Astrocyte of the cerebellum (primary cell): Measurements from ENCODE around the gene TNFRSF21.
"Not testable (repeated sequence)": the region's sequence is repeated elsewhere in the genome, so short reads cannot be mapped to it uniquely, and the experiment has no call there.

Experiments
- DNase-seq: peaks from one replicate; pipeline ENCODE4 v3.0.0-alpha.2; 2011; ENCODE audit warnings: low read depth
- H3K4me3 ChIP-seq: 2 replicates; pipeline ENCODE4 v1.5.1; 2011; ENCODE audit warnings: mild to moderate bottlenecking, low read depth, low read length, moderate library complexity
- CTCF ChIP-seq: IDR thresholded peaks from 2 replicates; pipeline ENCODE4 v1.5.1; 2012; ENCODE audit warnings: low read length, low read depth, moderate library complexity, mild to moderate bottlenecking; ENCODE audit errors: missing control alignments
- in situ Hi-C: cut with HindIII; loops from 2 replicates; pipeline ENCODE4 v1.10.0; 2017; ENCODE audit warnings: low sequenced_read_pairs

The TNFRSF21 gene

GRCh38 chr6:47278545-47278944 lies 31.2 kb downstream of the TNFRSF21 start:
- no peak for DNase-seq
- TF ChIP-seq CTCF: no peak
- H3K4me3 ChIP-seq: no peak overlapping the region
- in situ Hi-C loops: no loop called here

DNA sequence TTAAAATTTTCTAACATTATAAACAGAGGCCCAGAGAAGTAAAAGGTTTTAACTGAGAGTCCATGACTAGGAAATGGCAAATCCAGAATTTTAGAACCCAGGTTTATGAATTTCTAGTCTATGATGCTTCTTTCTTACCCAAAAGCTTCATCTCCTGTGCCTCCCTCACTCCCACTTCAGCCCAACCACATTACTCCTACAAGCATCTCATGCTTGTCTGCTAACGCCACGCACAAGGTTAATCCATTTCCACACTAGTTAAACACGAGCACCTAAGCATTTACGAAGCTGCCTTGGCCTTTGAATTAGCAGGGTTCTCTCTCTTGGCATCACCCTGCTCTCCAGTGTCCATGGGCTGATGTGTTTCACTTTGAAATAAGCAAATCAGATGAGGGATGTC lies 32.0 kb downstream of the TNFRSF21 start:
- in situ Hi-C loops: no loop called here
- DNase-seq: no peak
- no peak overlapping the region for H3K4me3 ChIP-seq
- no peak for TF ChIP-seq CTCF

DNA sequence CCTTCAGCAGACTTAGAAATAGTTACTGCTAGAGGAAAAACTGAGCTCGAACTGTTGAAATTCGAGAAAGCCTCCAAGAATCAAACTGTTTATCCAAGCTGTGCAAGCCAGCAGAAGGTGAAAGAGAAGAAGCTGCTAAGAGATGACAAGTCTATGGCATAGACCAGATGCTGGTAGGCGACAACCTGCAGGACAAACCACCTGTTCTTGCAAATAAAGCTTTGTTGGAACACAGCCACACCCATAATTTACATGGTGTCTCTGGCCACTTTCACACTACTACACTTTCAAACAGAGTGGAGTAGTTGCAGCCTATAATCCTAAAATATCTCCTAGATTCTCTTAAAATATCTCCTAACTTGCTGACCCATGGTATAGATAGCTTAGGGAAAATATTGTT lies 33.3 kb downstream of the TNFRSF21 start:
- DNase-seq: no peak
- no peak overlapping the region for H3K4me3 ChIP-seq
- in situ Hi-C loops: no loop called here
- no peak for TF ChIP-seq CTCF

GRCh38 chr6:47275640-47276039 lies 34.1 kb downstream of the TNFRSF21 start:
- TF ChIP-seq CTCF: no peak
- no peak for DNase-seq
- H3K4me3 ChIP-seq: no peak overlapping the region
- in situ Hi-C loops: no loop called here

- in situ Hi-C loops, H3K4me3 ChIP-seq, DNase-seq: not testable (repeated sequence)
These were observed 34.6 kb downstream of the TNFRSF21 start for GRCh38 chr6:47275132-47275531.

- no peak overlapping the region for H3K4me3 ChIP-seq
- in situ Hi-C loops: no loop called here
- no peak for DNase-seq
- TF ChIP-seq CTCF: no peak
These were observed 41.0 kb downstream of the TNFRSF21 start for GRCh38 chr6:47268572-47269187.

- no peak for TF ChIP-seq CTCF
- H3K4me3 ChIP-seq: no peak overlapping the region
- DNase-seq: no peak
- in situ Hi-C loops: no loop called here
These were observed 42.4 kb downstream of the TNFRSF21 start for GRCh38 chr6:47267301-47267700.
